D721Med (cell line): Measurements from ENCODE around the gene JARID2.

ENCODE experiments used
- DNase-seq: peaks from one replicate; pipeline ENCODE4 v3.0.0; 2011; ENCODE audit warnings: low spot score; ENCODE audit not compliant: insufficient read length
- FAIRE-seq: peaks from 2 replicates; lab custom pipeline; 2011; peaks lifted over from hg19 to GRCh38; lab: Jason Lieb, UNC
- CTCF ChIP-seq: IDR thresholded peaks from 2 replicates; pipeline ENCODE4 v1.5.1; 2012; ENCODE audit warnings: mild to moderate bottlenecking, control low read depth; ENCODE audit not compliant: insufficient read depth; ENCODE audit errors: missing control alignments

Gene JARID2

GRCh38 chr6:15392182-15392581 lies 146.3 kb downstream of the JARID2 start:
- no peak for TF ChIP-seq CTCF
- DNase-seq: no peak
- no peak for FAIRE-seq

GRCh38 chr6:15393605-15394004 lies 147.7 kb downstream of the JARID2 start:
- no peak for DNase-seq
- no peak for FAIRE-seq
- no peak for TF ChIP-seq CTCF

GRCh38 chr6:15395087-15395486 lies 149.2 kb downstream of the JARID2 start:
- no peak for TF ChIP-seq CTCF
- FAIRE-seq: no peak
- DNase-seq: no peak

- DNase-seq (no peak), FAIRE-seq (no peak)
- no peak for TF ChIP-seq CTCF
Observed at GRCh38 chr6:15396808-15397207, 150.9 kb downstream of the JARID2 start.

DNA sequence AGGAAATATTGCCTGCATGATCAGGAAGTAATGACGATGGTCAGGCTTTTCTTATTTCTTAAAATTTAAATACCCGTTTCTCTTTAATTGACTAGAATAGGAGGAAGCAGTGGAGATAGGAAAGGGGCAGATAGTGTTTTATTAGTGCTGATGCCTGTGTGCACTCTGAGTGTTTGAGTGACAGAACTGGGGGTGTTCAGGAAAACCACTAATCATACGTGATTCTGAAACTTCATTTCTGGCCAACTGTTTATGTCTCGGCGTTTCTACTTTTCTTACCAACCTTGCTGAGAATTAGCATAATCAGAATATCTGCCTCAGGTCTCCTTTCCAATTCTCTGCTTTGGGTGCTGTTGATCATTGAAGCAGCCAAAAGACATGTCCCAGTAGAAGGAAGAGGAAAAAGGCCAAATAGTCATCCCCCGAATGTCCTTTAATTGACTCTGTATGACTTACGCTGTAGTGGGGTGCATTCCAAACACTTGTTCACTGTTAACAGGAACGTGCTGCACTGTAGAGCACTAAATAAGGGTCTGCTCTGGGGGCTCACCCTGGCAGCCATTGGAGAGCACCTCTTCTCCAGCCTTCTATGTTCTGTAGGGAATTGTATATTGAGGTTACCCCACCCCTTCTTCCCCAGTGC lies 152.9 kb downstream of the JARID2 start:
- TF ChIP-seq CTCF: no peak
- FAIRE-seq (no peak), DNase-seq (no peak)

- FAIRE-seq (no peak), DNase-seq (peak; percentile 43)
- no peak for TF ChIP-seq CTCF
Observed at GRCh38 chr6:15399641-15400470, 154.0 kb downstream of the JARID2 start.

DNA sequence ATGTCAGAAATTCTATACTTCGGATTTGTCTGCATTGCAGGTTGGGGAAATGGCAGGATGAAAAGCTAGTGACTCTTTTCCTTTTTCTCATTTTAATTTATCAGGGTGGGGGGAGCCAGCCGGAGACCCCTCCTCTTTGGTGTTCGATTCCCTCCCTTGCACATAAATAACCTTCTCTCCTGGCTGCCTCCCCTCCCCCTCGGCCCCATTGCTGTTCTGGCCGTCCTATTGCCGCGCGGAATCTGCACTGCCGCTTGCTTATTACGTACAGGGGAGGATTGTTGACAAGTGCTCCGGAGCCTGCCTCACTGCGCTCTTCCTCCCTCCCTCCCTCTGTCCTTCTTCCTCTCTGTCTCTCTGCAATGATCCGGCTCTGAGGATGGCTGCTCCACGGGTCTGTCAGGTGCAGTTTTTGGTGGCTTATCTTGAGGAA lies 154.7 kb downstream of the JARID2 start:
- TF ChIP-seq CTCF: no peak
- FAIRE-seq (no peak), DNase-seq (peak; percentile 33)
